Upper lobe of left lung (tissue), 4 donors: Measurements from ENCODE around the gene STEAP1B.

ENCODE experiments used
- EP300 ChIP-seq, 4 donors: sonication (generic); formaldehyde crosslinking; IDR thresholded peaks; one replicate each; pipeline ENCODE4 v1.5.1; 2017; ENCODE audit warnings: antibody characterized with exemption in 4 of 4, control low read depth in 2 of 4
- POLR2A ChIP-seq, 4 donors: fragments of 450-650 bp; IDR thresholded peaks; one replicate each; pipeline ENCODE4 v1.5.1; 2016 to 2017; ENCODE audit warnings: antibody characterized with exemption in 4 of 4, mild to moderate bottlenecking in 2 of 4
- TF ChIP-seq, protein P1 (sequence below), 6 experiments: fragments of 450-650 bp in 4 of 6; fragments of 200-600 bp in 2 of 6; sonication (generic) in 2 of 6; IDR thresholded peaks; one replicate each; pipeline ENCODE4 v1.5.1; 2016 to 2019; ENCODE audit warnings: antibody characterized with exemption in 6 of 6

DNA sequence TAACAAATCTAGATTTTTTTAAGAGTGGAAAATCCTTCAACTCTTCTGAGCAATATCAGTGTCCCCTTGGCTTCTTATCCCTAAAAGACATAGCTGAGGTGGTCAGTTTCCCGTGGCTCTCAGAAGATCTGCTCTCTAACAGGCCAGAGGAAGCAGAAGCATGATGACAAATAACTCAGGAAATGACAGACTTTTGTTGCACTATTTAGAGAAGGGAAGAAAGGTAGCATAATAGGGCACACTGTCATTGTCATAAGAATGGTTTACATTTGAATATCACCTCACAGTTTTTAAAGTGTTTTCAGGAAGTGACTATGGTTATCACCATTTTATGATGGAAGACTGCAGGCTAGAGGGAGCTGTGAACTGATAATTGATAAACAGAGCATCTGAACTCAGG is 109.5 kb downstream of the STEAP1B start:
- TF ChIP-seq POLR2A (IDR thresholded peaks at IDR 0.05): no peak
- TF ChIP-seq, protein P1, sequence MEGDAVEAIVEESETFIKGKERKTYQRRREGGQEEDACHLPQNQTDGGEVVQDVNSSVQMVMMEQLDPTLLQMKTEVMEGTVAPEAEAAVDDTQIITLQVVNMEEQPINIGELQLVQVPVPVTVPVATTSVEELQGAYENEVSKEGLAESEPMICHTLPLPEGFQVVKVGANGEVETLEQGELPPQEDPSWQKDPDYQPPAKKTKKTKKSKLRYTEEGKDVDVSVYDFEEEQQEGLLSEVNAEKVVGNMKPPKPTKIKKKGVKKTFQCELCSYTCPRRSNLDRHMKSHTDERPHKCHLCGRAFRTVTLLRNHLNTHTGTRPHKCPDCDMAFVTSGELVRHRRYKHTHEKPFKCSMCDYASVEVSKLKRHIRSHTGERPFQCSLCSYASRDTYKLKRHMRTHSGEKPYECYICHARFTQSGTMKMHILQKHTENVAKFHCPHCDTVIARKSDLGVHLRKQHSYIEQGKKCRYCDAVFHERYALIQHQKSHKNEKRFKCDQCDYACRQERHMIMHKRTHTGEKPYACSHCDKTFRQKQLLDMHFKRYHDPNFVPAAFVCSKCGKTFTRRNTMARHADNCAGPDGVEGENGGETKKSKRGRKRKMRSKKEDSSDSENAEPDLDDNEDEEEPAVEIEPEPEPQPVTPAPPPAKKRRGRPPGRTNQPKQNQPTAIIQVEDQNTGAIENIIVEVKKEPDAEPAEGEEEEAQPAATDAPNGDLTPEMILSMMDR (IDR thresholded peaks at IDR 0.05): no peak
- no peak for TF ChIP-seq EP300 (IDR thresholded peaks at IDR 0.05)
